ENCODE data around the gene ELOA. TPM values are rescaled to one million over a fixed set of nuclear protein-coding genes. Genes with fewer than 3 reads are reported as not detected.
"Not testable (repeated sequence)": the region's sequence is repeated elsewhere in the genome, so short reads cannot be mapped to it uniquely, and the experiment has no call there.

ELOA gene
- total RNA-seq, 1 donor from 2014 or later: 29.1 TPM

DNA sequence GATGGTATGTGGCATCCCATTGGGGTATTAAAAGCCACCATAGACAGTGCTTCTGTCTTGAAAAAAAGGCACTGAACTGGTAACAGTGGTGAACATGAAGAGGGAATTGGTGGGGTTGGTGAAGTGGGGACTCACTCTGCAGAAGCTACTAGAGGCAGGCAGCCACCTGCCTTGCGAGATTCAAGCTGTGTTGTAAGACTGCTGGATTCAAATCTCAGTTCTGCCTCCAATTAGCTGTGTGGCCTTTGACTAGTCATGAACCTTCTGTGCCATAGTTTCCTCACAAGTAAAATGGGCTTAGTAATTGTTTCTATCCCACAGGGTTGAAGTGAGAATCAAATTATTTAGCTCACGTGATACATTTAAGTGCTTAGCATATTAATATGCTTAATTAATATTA is 16.6 kb upstream of the ELOA start:
- Histone ChIP-seq H3K36me3 (peaks cover 5% of the 10 kb centered on the region), H3K4me1 (peaks cover 5% of the 10 kb centered on the region), H3K4me3 (no peak overlapping the region), H3K27ac (replicated peaks) (no peak overlapping the region), H3K27me3 (ENCODE audit: low read depth) (no peaks in the 10 kb centered on the region), H3K9me3 (replicated peaks) (no peaks in the 10 kb centered on the region)
- TF ChIP-seq, protein P1, sequence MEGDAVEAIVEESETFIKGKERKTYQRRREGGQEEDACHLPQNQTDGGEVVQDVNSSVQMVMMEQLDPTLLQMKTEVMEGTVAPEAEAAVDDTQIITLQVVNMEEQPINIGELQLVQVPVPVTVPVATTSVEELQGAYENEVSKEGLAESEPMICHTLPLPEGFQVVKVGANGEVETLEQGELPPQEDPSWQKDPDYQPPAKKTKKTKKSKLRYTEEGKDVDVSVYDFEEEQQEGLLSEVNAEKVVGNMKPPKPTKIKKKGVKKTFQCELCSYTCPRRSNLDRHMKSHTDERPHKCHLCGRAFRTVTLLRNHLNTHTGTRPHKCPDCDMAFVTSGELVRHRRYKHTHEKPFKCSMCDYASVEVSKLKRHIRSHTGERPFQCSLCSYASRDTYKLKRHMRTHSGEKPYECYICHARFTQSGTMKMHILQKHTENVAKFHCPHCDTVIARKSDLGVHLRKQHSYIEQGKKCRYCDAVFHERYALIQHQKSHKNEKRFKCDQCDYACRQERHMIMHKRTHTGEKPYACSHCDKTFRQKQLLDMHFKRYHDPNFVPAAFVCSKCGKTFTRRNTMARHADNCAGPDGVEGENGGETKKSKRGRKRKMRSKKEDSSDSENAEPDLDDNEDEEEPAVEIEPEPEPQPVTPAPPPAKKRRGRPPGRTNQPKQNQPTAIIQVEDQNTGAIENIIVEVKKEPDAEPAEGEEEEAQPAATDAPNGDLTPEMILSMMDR (IDR thresholded peaks at IDR 0.05; ENCODE audit: borderline replicate concordance): no peak
- intact Hi-C loops (cut with micrococcal nuclease): no loop called here
- no peak for DNase-seq

DNA sequence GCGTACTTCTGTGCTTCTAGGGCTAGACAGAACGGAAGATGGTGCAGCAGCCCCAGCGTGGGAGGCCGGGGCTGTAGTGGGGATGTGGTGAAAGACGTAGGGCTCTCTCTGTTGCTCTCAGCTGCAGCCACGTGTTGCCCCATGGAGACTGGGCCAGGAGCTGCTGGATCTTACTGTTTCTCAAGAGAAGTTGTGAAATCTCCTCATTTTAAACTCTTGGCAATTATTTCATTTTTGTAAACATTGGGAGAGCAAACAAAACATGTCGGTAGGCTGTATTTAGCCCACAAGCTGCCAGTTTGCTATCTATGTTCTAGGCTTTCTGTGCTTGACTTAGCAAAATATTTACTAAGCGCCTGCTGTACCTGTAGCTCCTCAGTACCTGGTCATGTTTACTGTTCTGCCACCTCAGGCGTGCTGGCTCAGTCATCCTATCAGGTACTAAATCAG is 15.9 kb upstream of the ELOA start:
- TF ChIP-seq, protein P1 (IDR thresholded peaks at IDR 0.05; ENCODE audit: borderline replicate concordance): no peak
- Histone ChIP-seq H3K9me3 (replicated peaks) (no peaks in the 10 kb centered on the region), H3K27me3 (ENCODE audit: low read depth) (no peaks in the 10 kb centered on the region), H3K36me3 (peaks cover 5% of the 10 kb centered on the region), H3K4me3 (no peak overlapping the region), H3K4me1 (peaks cover 5% of the 10 kb centered on the region), H3K27ac (replicated peaks) (peak overlapping the region; percentile 3)
- DNase-seq: peak; percentile 68
- intact Hi-C loops (cut with micrococcal nuclease): no loop called here

DNA sequence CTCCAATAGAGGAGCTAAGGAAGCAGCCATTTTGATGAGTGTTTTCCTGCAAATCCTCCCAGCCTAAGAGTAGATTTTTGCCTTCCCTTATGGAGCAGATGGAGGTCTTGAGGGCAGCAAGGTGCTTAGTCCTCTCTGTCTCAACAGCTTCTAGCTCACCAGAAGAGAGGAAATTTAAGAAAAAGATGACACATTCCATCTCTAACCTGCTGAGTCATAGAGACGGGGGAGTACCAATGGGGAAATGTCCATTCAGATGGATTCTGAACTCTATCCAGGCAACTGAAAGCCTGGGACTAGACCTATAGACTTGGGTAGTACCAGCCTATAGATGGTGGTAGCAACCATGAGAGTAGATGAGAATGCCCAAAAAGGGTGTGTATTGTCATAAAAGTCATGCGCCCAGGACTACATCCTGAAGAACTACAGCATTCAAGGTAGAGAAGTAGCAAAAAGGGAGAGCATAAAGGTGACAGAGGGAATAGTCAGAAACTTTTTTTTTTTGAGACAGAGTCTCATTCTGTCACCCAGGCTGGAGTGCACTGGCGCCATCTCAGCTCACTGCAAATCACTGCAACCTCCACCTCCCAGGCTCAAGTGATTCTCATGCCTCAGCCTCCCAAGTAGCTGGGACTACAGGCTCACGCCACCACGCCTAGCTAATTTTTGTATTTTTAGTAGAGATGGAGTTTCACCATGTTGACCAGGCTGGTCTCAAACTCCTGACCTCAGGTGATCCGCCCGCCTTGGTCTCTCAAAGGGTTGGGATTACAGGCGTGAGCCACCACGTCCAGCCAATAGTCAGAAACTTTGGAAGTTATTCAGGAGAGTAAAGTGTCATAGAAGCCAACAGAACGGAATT is 10.7 kb upstream of the ELOA start:
- DNase-seq: no peak
- Histone ChIP-seq H3K27me3 (ENCODE audit: low read depth) (no peaks in the 10 kb centered on the region), H3K27ac (replicated peaks) (no peak overlapping the region), H3K4me3 (no peak overlapping the region), H3K36me3 (peaks cover 5% of the 10 kb centered on the region), H3K4me1 (peaks cover 5% of the 10 kb centered on the region), H3K9me3 (replicated peaks) (no peaks in the 10 kb centered on the region)
- TF ChIP-seq, protein P1 (IDR thresholded peaks at IDR 0.05; ENCODE audit: borderline replicate concordance): no peak
- intact Hi-C loops (cut with micrococcal nuclease): no loop called here

DNA sequence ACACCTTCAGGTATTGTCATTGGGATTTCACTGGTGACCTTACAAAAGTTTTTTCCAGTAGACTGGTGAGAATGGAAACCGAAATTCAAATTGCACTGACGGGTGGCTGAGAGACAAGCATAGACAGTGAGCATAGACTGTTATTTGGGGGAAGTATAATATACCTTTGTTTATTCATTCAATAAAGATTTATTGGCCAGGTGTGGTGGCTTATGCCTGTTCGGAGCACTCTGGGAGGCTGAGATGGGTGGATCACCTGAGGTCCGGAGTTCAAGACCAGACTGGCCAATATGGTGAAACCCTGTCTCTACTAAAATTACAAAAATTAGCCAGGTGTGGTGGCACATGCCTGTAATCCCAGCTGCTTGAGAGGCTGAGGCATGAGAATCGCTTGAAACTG is 10.0 kb upstream of the ELOA start:
- DNase-seq; H3K27ac ChIP-seq (replicated peaks); H3K36me3 ChIP-seq; H3K4me3 ChIP-seq; H3K4me1 ChIP-seq; intact Hi-C loops (cut with micrococcal nuclease); H3K9me3 ChIP-seq (replicated peaks); H3K27me3 ChIP-seq (ENCODE audit: low read depth): not testable (repeated sequence)

DNA sequence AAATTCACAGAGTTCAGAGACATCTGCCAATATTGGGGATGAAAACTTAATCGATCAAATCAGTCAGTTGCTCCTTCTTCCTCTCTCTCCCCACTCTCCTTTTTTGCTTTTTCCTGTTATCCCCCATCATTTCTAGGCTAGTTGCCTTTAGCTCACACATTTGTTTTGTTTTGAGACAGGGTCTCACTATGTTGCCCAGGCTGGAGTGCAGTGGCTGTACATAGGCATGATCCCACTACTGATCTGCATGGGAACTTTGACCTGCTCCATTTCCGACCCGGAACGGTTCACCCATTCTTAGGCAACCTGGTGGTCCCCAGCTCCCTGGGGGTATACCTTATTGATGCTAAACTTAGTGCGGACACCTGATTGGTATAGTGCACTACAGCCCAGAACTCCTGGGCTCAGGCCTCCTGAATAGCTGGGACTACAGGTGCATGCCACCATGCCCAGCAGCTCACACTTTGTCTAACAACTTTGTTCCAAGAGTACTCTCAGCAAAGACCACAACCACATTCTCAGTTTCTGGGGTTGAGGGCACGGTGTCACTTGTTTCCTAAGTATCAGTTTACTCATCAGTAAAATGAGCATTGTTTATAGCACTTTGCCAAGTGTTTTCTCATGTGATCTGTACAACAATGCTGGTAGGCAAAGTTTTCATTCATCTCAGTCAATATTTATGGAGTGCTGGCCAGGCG is 6.7 kb upstream of the ELOA start:
- no peak for DNase-seq
- H3K4me3 ChIP-seq: no peak overlapping the region
- peaks cover 5% of the 10 kb centered on the region for H3K4me1 ChIP-seq
- no peak overlapping the region for H3K27ac ChIP-seq (replicated peaks)
- H3K9me3 ChIP-seq (replicated peaks): no peaks in the 10 kb centered on the region
- intact Hi-C loops (cut with micrococcal nuclease): no loop called here
- TF ChIP-seq, protein P1 (IDR thresholded peaks at IDR 0.05; ENCODE audit: borderline replicate concordance): no peak
- no peaks in the 10 kb centered on the region for H3K36me3 ChIP-seq
- H3K27me3 ChIP-seq (ENCODE audit: low read depth): no peaks in the 10 kb centered on the region

DNA sequence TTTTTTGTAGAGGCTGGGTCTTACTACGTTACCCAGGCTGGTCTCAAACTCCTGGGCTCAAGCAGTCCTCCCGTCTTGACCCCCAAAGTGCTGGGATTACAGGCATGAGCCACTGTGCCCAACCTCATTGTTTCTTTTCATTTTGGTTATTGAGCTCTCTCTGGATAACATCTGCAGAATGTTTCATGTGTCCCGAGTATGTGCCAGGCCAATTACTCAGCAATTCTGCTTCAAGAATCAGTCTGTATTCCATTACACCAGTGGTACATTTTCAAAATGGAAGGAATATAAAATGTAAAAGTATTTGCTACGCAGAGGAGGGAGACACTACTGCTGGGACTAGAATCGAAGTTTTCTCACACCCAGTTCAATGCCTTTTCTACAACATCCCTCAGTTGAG is 1.7 kb upstream of the ELOA start:
- H3K9me3 ChIP-seq (replicated peaks): no peaks in the 10 kb centered on the region
- H3K4me3 ChIP-seq: no peak overlapping the region
- TF ChIP-seq, protein P1 (IDR thresholded peaks at IDR 0.05; ENCODE audit: borderline replicate concordance): no peak
- no peaks in the 10 kb centered on the region for H3K27me3 ChIP-seq (ENCODE audit: low read depth)
- DNase-seq: no peak
- H3K27ac ChIP-seq (replicated peaks): no peak overlapping the region
- H3K4me1 ChIP-seq: peaks cover 43% of the 10 kb centered on the region
- H3K36me3 ChIP-seq: peaks cover 7% of the 10 kb centered on the region
- intact Hi-C loops (cut with micrococcal nuclease): no loop called here

Measured in left ventricle myocardium inferior (tissue), 1 donor.